ENCODE data around the gene KASH5.
"Not testable (repeated sequence)": the region's sequence is repeated elsewhere in the genome, so short reads cannot be mapped to it uniquely, and the experiment has no call there.

KASH5 gene

GRCh38 chr19:49455773-49456172, 67.7 kb downstream of the KASH5 start:
- DNase-seq (ENCODE audit: low read depth, low spot score) = no peak

- DNase-seq (ENCODE audit: low read depth, low spot score) = no peak
These were observed 68.3 kb downstream of the KASH5 start for GRCh38 chr19:49456326-49456725.

GRCh38 chr19:49458567-49458903, 70.5 kb downstream of the KASH5 start:
- no peak for DNase-seq (ENCODE audit: low read depth, low spot score)

- no peak for DNase-seq (ENCODE audit: low read depth, low spot score)
These were observed 71.3 kb downstream of the KASH5 start for GRCh38 chr19:49459388-49459787.

- not testable (repeated sequence) for DNase-seq (ENCODE audit: low read depth, low spot score)
These were observed 73.1 kb downstream of the KASH5 start for GRCh38 chr19:49461130-49461529.

GRCh38 chr19:49461656-49462055, 73.6 kb downstream of the KASH5 start:
- DNase-seq (ENCODE audit: low read depth, low spot score) = no peak

- no peak for DNase-seq (ENCODE audit: low read depth, low spot score)
These were observed 74.4 kb downstream of the KASH5 start for GRCh38 chr19:49462492-49462891.

GRCh38 chr19:49463960-49464740, 76.1 kb downstream of the KASH5 start:
- DNase-seq (ENCODE audit: low read depth, low spot score) = no peak

- DNase-seq (ENCODE audit: low read depth, low spot score) = no peak
These were observed 77.3 kb downstream of the KASH5 start for GRCh38 chr19:49465371-49465770.

Data from smooth muscle cell of the brain vasculature (primary cell).